CD4-positive, alpha-beta T cell (primary cell): ENCODE results near the gene GALK1. TPM values are rescaled to one million over a fixed set of nuclear protein-coding genes. Genes with fewer than 3 reads are reported as not detected.
A peak's percentile ranks its signal among the peaks of the same experiment; 100 is the strongest.

Source experiments
- ATAC-seq: fragments of 200-7000 bp; cut with Tn5 transposase; one replicate; pipeline ENCODE4 v1.10.0; 2022; ENCODE audit warnings: mild to moderate bottlenecking; ENCODE audit not compliant: poor library complexity
- CTCF ChIA-PET: fragments of 350-600 bp; sonication (Branson Sonifier 250); formaldehyde crosslinking; loops from one replicate; lab custom pipeline; 2021; ENCODE audit warnings: antibody characterized with exemption, inconsistent platforms; lab: Charles Lee
- POLR2A ChIA-PET: fragments of 350-600 bp; sonication (Branson Sonifier 250); formaldehyde crosslinking; loops from one replicate; lab custom pipeline; 2021; ENCODE audit warnings: antibody characterized with exemption, inconsistent platforms; lab: Charles Lee
- DNase-seq, 14 experiments: peaks; one replicate each; pipeline ENCODE4 v3.0.0-alpha.2; 2013 to 2020; ENCODE audit warnings: mixed read lengths in 2 of 14
- H3K27ac ChIP-seq, 2 donors: one replicate each; pipeline versions ENCODE4 v1.5.1 to v1.7.0; 2013; ENCODE audit warnings: low read length in 2 of 2, low read depth in 1 of 2, mild to moderate bottlenecking in 1 of 2
- H3K27me3 ChIP-seq, 2 experiments: 1 replicate in 1 of 2; 2 replicates in 1 of 2; pipeline versions ENCODE4 v1.6.1 to v1.7.0; 2013; ENCODE audit warnings: low read length in 2 of 2, control low read depth in 1 of 2, mild to moderate bottlenecking in 1 of 2, moderate library complexity in 1 of 2; ENCODE audit not compliant: insufficient read depth in 2 of 2, control insufficient read depth in 1 of 2
- H3K36me3 ChIP-seq: one replicate; pipeline ENCODE4 v1.6.1; 2013; ENCODE audit warnings: low read length, control low read depth; ENCODE audit not compliant: insufficient read depth
- H3K4me1 ChIP-seq: one replicate; pipeline ENCODE4 v1.6.1; 2013; ENCODE audit warnings: low read length, control low read depth; ENCODE audit not compliant: insufficient read depth
- H3K4me3 ChIP-seq: one replicate; pipeline ENCODE4 v1.5.1; 2013; ENCODE audit warnings: mild to moderate bottlenecking, low read length, moderate library complexity
- H3K9me3 ChIP-seq, 2 experiments: 1 replicate in 1 of 2; 2 replicates in 1 of 2; pipeline versions ENCODE4 v1.6.1 to v1.7.0; 2013; ENCODE audit warnings: low read length in 2 of 2, mild to moderate bottlenecking in 2 of 2, control low read depth in 1 of 2, moderate library complexity in 1 of 2; ENCODE audit not compliant: control insufficient read depth in 1 of 2, insufficient read depth in 1 of 2
- H3K27ac Mint-ChIP-seq: one replicate; pipeline ENCODE4 v1.8.0; 2020; ENCODE audit warnings: mixed read lengths
- H3K27me3 Mint-ChIP-seq: one replicate; pipeline ENCODE4 v1.8.0; 2021; ENCODE audit warnings: mixed read lengths
- H3K36me3 Mint-ChIP-seq: one replicate; pipeline ENCODE4 v1.8.0; 2021; ENCODE audit warnings: low read depth, mixed read lengths
- H3K4me1 Mint-ChIP-seq: one replicate; pipeline ENCODE4 v1.8.0; 2021; ENCODE audit warnings: low read depth, mixed read lengths
- H3K4me3 Mint-ChIP-seq: one replicate; pipeline ENCODE4 v1.8.0; 2020; ENCODE audit warnings: mild to moderate bottlenecking, mixed read lengths
- H3K9me3 Mint-ChIP-seq: one replicate; pipeline ENCODE4 v1.8.0; 2020; ENCODE audit warnings: mixed read lengths
- intact Hi-C, 2 experiments: fragments of 100-400 bp; cut with DNase I in 1 of 2; cut with micrococcal nuclease in 1 of 2; formaldehyde crosslinking; loops; one replicate each; pipeline versions ENCODE4 v1.15.1 to v1.9.0; 2023 to 2025; cut with DNase I, micrococcal nuclease
- total RNA-seq, 174 experiments: library from RNA in 2 of 174; stranded (reverse) in 2 of 174; gene quantifications; one replicate each; pipeline ENCODE4 v1.2.3 and lab custom pipeline; 2021 to 2026
- TF ChIP-seq, protein P1 (sequence below): fragments of 200-600 bp; IDR thresholded peaks from one replicate; pipeline ENCODE4 v1.8.0; 2022; ENCODE audit warnings: antibody characterized with exemption, mild to moderate bottlenecking

Gene GALK1
- total RNA-seq, 2 experiments from 2014 or later: 5.9 to 6.0 TPM

DNA sequence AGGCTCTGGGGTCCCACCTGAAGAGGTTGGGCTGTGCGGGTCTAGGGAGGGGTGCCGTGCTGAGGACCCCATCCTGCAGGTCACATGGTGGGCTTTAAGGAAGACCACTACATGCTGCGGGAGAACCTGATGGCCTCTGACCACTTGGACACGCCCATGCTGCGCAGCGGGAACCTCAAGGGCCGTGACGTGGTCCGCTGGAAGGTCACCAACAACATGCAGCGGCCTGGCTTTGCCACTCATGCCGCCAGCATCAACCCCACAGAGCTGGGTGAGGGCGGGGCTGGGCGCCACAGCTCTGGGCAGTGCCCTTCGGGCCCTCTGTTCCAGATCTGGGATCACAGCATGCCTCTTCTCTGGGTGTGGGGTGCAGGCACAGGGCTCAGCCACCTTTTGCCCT, 25.2 kb downstream of the GALK1 start:
- Mint-ChIP-seq H3K9me3 (no peaks in the 10 kb centered on the region), H3K4me3 (no peak overlapping the region), H3K27me3 (no peaks in the 10 kb centered on the region), H3K36me3 (no peaks in the 10 kb centered on the region), H3K27ac (no peak overlapping the region), H3K4me1 (no peaks in the 10 kb centered on the region)
- Histone ChIP-seq H3K36me3 (no peaks in the 10 kb centered on the region), H3K9me3 (no peaks in the 10 kb centered on the region), H3K27me3 (no peaks in the 10 kb centered on the region), H3K4me3 (no peak overlapping the region), H3K27ac (no peak overlapping the region), H3K4me1 (peaks cover 3% of the 10 kb centered on the region)
- ATAC-seq (no peak), DNase-seq (peak in 1 of 14 experiments; percentile 18)
- ChIA-PET CTCF (interaction anchor here (1.7 kb wide), 1 partner anchor 8 kb away, joined by 4 read pairs; no protein-coding TSS in a partner anchor), POLR2A (no interaction called here)
- TF ChIP-seq, protein P1, sequence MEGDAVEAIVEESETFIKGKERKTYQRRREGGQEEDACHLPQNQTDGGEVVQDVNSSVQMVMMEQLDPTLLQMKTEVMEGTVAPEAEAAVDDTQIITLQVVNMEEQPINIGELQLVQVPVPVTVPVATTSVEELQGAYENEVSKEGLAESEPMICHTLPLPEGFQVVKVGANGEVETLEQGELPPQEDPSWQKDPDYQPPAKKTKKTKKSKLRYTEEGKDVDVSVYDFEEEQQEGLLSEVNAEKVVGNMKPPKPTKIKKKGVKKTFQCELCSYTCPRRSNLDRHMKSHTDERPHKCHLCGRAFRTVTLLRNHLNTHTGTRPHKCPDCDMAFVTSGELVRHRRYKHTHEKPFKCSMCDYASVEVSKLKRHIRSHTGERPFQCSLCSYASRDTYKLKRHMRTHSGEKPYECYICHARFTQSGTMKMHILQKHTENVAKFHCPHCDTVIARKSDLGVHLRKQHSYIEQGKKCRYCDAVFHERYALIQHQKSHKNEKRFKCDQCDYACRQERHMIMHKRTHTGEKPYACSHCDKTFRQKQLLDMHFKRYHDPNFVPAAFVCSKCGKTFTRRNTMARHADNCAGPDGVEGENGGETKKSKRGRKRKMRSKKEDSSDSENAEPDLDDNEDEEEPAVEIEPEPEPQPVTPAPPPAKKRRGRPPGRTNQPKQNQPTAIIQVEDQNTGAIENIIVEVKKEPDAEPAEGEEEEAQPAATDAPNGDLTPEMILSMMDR: no peak
- intact Hi-C loops: no loop called here

GRCh38 chr17:75739174-75739573, 25.8 kb downstream of the GALK1 start:
- no peak for DNase-seq
- Histone ChIP-seq H3K4me3 (no peak overlapping the region), H3K9me3 (no peaks in the 10 kb centered on the region), H3K36me3 (no peaks in the 10 kb centered on the region), H3K4me1 (peaks cover 3% of the 10 kb centered on the region), H3K27ac (no peak overlapping the region), H3K27me3 (no peaks in the 10 kb centered on the region)
- Mint-ChIP-seq H3K27ac (no peak overlapping the region), H3K36me3 (no peaks in the 10 kb centered on the region), H3K4me1 (peaks cover 5% of the 10 kb centered on the region), H3K9me3 (no peaks in the 10 kb centered on the region), H3K4me3 (no peak overlapping the region), H3K27me3 (no peaks in the 10 kb centered on the region)
- TF ChIP-seq, protein P1: no peak
- ChIA-PET POLR2A (no interaction called here), CTCF (interaction anchor here (1.7 kb wide), 1 partner anchor 9 kb away, joined by 4 read pairs; no protein-coding TSS in a partner anchor)
- ATAC-seq: no peak
- intact Hi-C loops: no loop called here

- no peaks in the 10 kb centered on the region for H3K27me3 Mint-ChIP-seq
- TF ChIP-seq, protein P1: no peak
- Histone ChIP-seq H3K9me3 (no peaks in the 10 kb centered on the region), H3K4me1 (peaks cover 3% of the 10 kb centered on the region), H3K27me3 (no peaks in the 10 kb centered on the region), H3K4me3 (no peak overlapping the region), H3K27ac (no peak overlapping the region), H3K36me3 (no peaks in the 10 kb centered on the region)
- no peaks in the 10 kb centered on the region for H3K9me3 Mint-ChIP-seq
- no peaks in the 10 kb centered on the region for H3K36me3 Mint-ChIP-seq
- intact Hi-C loops: no loop called here
- H3K4me1 Mint-ChIP-seq: peaks cover 5% of the 10 kb centered on the region
- no peak for ATAC-seq
- CTCF ChIA-PET: interaction anchor here (1.7 kb wide), 1 partner anchor 10 kb away, joined by 4 read pairs; no protein-coding TSS in a partner anchor
- no peak overlapping the region for H3K4me3 Mint-ChIP-seq
- no peak overlapping the region for H3K27ac Mint-ChIP-seq
- POLR2A ChIA-PET: no interaction called here
- DNase-seq: peak in 3 of 14 experiments; percentile 14 to 75 (median 68)
Measured at GRCh38 chr17:75738218-75738802, 26.7 kb downstream of the GALK1 start.
